NCI-H146 treated with DMSO at 0.1 percent for 48 hours (cell line): ENCODE data around the gene ARID5A.
A peak's percentile ranks its signal among the peaks of the same experiment; 100 is the strongest.

ENCODE experiments used
- DNase-seq: peaks from one replicate; lab custom pipeline; 2025; ENCODE audit not compliant: unreplicated experiment; lab: John Stamatoyannopoulos, UW

Gene ARID5A

GRCh38 chr2:96506907-96507240, 29.7 kb upstream of the ARID5A start:
- no peak for DNase-seq

- DNase-seq: no peak
Observed at GRCh38 chr2:96507957-96508520, 28.5 kb upstream of the ARID5A start.

- no peak for DNase-seq
Observed at GRCh38 chr2:96508521-96509113, 27.9 kb upstream of the ARID5A start.

GRCh38 chr2:96509114-96509846, 27.3 kb upstream of the ARID5A start:
- peak; percentile 60 for DNase-seq

GRCh38 chr2:96509847-96510230, 26.7 kb upstream of the ARID5A start:
- no peak for DNase-seq

- DNase-seq: no peak
Observed at GRCh38 chr2:96510931-96511595, 25.5 kb upstream of the ARID5A start.

- DNase-seq: no peak
Observed at GRCh38 chr2:96511851-96512250, 24.7 kb upstream of the ARID5A start.

- no peak for DNase-seq
Observed at GRCh38 chr2:96512341-96512740, 24.2 kb upstream of the ARID5A start.

GRCh38 chr2:96514521-96514920, 22.0 kb upstream of the ARID5A start:
- no peak for DNase-seq

- no peak for DNase-seq
Observed at GRCh38 chr2:96517079-96517478, 19.5 kb upstream of the ARID5A start.

GRCh38 chr2:96520231-96520630, 16.3 kb upstream of the ARID5A start:
- no peak for DNase-seq

GRCh38 chr2:96520697-96521096, 15.9 kb upstream of the ARID5A start:
- no peak for DNase-seq

GRCh38 chr2:96521219-96521618, 15.3 kb upstream of the ARID5A start:
- DNase-seq: no peak

GRCh38 chr2:96522304-96523203, 14.0 kb upstream of the ARID5A start:
- no peak for DNase-seq

GRCh38 chr2:96523659-96524481, 12.7 kb upstream of the ARID5A start:
- no peak for DNase-seq

GRCh38 chr2:96524482-96525210, 11.9 kb upstream of the ARID5A start:
- DNase-seq: no peak

- no peak for DNase-seq
Observed at GRCh38 chr2:96525211-96525507, 11.4 kb upstream of the ARID5A start.

- no peak for DNase-seq
Observed at GRCh38 chr2:96526101-96526591, 10.4 kb upstream of the ARID5A start.

- DNase-seq: no peak
Observed at GRCh38 chr2:96526615-96527285, 9.8 kb upstream of the ARID5A start.
